NCI-H524 treated with DMSO at 0.1 percent for 48 hours (cell line): ENCODE results near the gene RC3H2.

Experiments used
- DNase-seq: peaks from one replicate; lab custom pipeline; 2025; lab: John Stamatoyannopoulos, UW

Gene RC3H2

GRCh38 chr9:122800066-122801060 is 104.8 kb downstream of the RC3H2 start, which contains the start of gene OR1K1:
Gene OR1K1, plus strand, starts transcription at chr9:122800123. Its CDS starts 0 bp downstream, at chr9:122800123.
- DNase-seq: no peak

- no peak for DNase-seq
These were observed 107.7 kb downstream of the RC3H2 start for GRCh38 chr9:122797316-122798063.
